GM11168 (cell line): ENCODE results near the gene MICAL3.

Source experiments
- in situ Hi-C: fragments of 300-500 bp; cut with MboI; formaldehyde crosslinking; loops from one replicate; pipeline ENCODE4 v1.12.0; 2022; ENCODE audit warnings: low sequenced_read_pairs; ENCODE audit not compliant: unreplicated experiment

The MICAL3 gene

GRCh38 chr22:17836992-17837742 is 187.2 kb downstream of the MICAL3 start:
- in situ Hi-C loops, result no loop called here

DNA sequence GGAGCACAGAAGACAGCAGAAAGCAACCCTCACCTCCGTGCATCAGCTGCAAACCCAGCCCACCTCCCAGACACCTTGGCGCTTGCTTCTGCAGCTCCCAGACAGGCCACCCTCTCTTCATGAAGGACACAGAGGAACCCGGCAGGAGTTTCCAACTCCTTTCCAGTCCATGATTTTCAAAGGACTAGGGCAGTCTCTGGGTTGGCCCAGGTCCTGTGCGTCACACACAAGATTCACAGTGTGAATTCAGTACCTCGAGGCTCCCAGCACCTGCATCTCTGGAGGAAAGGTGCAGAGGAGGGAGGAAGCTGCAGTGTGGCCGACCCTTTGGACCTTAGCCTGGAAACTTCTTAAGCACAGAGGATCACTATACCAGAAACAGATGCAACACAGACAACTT is 189.1 kb downstream of the MICAL3 start:
- in situ Hi-C loops, result no loop called here

DNA sequence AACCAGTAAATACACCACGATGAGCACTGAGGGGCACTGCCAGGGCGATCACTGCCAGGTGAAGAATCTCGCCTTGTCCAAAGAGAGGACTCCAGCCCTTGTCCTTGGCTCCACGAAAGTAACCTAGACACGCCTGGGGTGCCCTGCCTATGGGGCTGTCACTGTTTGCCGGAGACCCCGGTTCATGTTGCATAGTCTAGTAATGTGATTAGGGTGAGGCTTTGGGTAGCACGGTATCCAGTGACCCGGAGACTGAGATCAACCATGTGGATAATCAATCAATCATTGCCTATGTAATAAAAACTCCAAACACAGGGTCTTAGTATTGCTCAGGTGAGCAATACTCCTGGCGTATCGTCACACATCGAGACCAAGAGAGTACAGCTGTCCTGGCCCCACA is 190.9 kb downstream of the MICAL3 start:
- in situ Hi-C loops, result loop anchor here (5.0 kb wide), 1 partner anchor 234 kb away; no protein-coding TSS in a partner anchor

DNA sequence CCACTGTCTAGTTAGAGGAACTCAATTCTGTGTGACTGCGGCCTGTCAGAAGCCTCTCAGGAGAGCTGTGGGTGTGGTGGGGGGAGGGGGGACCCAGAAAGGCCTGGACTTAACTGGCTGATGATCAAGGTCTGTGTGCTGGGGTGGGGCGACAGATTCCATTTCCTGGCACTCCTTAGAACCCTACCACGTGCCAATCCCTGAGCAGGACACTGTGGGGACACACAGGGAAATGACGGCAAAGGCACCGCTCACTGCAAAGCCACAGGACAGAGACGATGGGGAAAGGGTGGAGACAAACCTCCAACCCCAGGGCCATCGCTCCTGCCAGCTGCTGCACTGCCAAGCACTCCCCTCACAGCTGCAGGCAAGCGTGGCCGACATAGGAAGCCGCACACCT is 191.7 kb downstream of the MICAL3 start:
- in situ Hi-C loops, result loop anchor here (5.0 kb wide), 1 partner anchor 235 kb away; no protein-coding TSS in a partner anchor

GRCh38 chr22:17831501-17832251 is 192.7 kb downstream of the MICAL3 start:
- in situ Hi-C loops, result loop anchor here (5.0 kb wide), 1 partner anchor 236 kb away; no protein-coding TSS in a partner anchor

- in situ Hi-C loops, result loop anchor here (5.0 kb wide), 1 partner anchor 237 kb away; no protein-coding TSS in a partner anchor
Measured at GRCh38 chr22:17830043-17830961, 194.1 kb downstream of the MICAL3 start.

DNA sequence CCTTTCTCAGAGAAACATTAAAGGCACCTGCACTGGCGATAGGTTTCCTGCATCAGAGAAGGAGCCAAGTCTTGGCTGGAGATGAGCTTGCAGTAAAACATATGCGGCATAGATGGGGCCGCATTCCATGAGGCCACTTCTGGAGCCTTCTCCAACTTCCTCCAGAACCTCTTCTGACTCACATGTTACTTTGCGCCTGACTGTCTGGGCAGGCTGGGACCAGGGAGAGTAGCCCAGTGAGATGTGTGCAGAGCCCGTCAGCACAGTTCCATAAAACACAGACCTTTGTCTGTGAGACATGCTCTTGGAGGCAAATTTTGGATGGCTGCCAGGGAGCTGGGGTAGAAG is 194.7 kb downstream of the MICAL3 start:
- in situ Hi-C loops, result loop anchor here (5.0 kb wide), 1 partner anchor 238 kb away; no protein-coding TSS in a partner anchor

DNA sequence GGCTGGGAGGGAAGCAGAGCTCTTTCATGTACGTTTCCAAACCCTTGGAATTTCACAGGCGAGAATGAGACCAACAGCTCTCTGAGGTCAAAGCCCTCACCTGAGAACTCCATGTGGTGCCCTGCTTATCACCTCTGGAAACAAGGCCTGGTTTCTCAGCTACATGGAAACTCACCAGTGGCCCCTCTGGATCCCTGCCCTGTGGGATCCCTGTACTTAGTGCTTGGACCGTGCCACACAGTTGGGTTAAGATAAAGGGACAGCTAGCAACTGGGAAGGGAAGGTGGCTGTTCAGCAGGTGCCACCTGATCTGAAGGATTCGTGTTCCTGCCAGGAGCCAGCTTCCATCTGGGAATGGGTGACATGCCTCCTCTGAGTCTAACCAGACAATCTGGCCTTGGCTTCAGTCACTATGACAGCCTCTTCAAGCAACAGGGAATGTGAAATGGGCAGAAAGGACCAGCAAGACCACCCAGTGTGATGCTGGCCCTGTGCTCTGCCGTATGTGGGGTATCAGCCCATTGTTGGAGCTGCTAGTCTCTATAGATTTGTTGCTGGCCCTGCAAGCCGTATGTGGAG is 195.8 kb downstream of the MICAL3 start:
- in situ Hi-C loops, result no loop called here

DNA sequence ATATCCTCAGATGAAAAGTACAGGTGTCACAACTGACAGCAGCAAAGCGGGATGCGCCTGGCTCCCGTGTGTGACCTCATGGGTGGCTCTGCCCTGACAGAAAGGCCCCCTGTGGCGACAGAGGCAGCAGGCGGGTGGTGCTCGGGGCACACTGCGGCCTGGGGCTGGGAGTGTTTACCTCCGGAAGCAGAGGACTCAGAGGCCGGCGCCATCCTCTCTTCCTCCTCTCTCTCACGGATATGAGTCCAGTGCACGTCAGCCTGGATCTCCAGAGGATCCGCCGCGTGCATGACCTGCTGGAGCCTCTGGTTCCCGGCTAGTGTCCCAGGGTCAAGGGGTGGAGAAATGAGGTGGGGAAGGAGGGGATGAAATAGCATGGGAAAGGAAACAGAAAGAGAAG is 196.9 kb downstream of the MICAL3 start:
- in situ Hi-C loops, result no loop called here

DNA sequence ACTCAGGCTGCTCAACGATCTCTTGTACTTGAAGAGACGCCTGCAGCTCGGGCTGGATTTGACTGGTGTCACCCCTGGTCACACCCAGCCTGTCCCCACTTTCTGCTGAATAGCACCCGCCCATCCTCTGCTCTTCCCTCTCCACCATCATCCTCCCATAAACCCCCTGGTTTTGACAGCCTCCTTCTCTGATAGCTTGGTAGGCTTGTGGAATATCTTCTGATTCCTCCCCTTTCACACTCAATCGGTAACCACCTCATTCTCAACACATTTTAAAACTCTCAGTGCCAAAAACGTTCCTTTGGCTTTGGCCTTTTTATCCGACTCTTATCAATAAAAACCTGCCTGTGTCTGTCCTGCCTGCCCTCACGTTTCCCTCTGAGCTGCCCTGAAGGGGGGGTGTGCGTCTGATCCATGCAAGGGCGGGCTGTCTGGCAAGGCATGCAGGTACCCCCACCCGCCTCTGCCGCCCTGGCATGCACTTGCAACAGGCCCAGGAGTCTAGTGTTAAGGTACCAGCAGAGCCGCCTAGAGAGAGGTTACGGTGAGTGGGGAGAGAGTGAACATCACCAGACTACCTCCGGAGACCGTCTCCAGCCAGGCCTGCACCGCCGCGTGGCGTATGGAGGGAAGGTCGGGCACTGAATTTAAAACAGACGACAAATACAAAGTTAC is 198.3 kb downstream of the MICAL3 start:
- in situ Hi-C loops, result no loop called here

- in situ Hi-C loops, result no loop called here
Measured at GRCh38 chr22:17824457-17824856, 199.9 kb downstream of the MICAL3 start.

DNA sequence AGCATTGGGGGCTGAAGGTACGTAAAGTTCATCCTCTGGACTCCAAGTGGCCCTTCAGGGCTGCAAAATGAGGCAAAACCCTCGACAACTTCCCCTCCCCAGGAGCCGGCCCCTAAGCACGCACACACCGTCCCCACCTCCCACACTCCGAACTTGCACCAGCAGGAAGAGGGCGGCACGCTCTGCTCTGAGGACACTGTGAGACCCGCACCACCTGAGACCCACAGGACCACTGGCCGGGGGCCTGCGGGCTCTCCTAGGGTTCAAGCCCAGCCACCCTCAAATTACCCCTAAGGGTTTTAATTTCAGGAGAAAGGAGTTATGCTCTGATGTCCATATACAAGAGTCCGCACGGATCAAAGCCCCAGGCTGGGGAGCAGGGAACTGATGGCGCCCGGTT is 200.4 kb downstream of the MICAL3 start:
- in situ Hi-C loops, result no loop called here

DNA sequence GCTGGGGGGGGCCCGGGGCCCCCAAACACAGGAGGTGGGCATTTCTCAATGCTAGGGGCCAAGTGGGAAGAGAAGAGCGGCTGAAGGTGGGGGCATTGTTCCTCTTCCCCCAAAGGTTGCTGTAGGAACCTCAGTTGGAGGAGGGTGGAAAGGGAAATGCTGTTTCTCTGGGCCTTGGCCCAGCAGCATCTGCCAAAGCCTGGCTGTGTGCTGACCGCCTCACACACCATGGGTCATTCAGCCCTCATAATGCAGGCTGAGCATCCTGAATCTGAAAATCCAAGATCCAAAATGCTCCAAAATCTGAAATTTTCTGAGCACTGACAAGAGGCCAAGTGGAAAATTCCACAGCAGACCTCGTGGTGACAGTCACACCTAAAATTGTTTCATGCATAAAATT is 201.1 kb downstream of the MICAL3 start:
- in situ Hi-C loops, result no loop called here

- in situ Hi-C loops, result no loop called here
Measured at GRCh38 chr22:17822087-17822486, 202.3 kb downstream of the MICAL3 start.

- in situ Hi-C loops, result no loop called here
Measured at GRCh38 chr22:17820879-17821439, 203.4 kb downstream of the MICAL3 start.

DNA sequence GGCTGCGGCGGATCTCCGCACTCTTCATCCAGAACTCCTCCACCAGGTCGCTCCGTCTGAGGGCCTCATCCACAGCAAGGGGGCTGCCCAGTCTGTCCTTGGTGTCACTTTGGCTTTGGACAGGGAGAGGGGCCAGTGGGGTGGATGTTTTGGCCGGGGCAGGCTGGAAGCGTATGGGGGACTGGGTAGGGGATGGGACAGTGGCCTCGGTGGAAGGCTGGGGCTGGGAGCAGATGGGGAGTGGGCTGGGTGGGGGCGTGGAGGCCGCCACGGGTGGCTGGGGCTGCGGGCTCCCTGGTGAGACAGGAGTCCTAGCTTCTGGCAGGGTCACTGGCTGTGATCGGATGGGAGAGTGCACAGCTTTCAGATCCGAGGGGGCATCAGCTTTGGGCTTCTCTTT is 205.7 kb downstream of the MICAL3 start:
- in situ Hi-C loops, result no loop called here

DNA sequence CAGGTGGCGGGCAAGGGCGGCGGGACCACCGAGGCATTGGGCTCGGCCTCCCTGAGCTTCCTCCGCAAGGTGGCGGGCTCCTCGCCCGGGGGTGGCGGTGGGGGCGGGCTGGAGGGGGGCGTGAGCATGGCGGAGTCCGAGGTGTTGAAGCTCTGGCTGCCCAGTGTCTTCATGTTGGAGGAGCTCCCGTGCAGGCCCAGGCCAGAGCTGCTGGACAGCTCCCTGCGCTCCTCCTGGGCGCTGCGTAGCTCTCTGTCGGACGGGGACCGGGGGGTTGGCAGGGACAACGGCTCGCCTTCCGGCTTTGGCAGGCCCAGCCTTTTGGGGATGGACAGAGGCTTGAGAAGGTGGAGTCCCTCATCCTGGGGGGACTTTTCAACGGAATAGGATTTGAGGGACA is 206.2 kb downstream of the MICAL3 start:
- in situ Hi-C loops, result no loop called here

DNA sequence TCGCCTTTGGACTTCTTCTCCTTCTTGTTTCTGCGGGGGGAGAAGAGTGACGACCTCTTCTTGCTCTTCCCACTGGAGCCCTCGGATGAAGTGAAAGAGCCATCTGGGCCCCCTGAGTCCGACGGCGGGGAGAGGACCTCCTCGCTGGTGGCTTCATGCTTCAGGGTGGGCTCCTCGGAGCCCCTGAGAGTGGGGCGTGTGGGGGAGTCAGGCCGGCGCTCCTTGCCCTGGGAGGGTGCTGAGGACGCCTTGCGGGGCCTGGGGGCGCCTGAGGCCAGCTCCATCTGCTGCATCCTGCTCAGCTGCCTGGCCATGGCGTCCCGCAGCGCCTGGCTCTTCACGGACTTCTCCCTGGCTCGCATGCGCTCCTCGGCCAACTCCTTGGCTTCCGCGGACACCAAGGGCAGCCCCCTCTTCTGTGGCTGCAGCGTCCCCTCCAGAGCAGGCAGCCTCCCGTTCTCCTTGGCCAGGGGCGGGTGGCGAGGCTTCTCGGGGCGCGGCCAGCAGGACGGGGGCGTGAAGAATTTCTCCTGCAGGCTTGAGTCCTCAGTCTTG is 206.8 kb downstream of the MICAL3 start:
- in situ Hi-C loops, result no loop called here

DNA sequence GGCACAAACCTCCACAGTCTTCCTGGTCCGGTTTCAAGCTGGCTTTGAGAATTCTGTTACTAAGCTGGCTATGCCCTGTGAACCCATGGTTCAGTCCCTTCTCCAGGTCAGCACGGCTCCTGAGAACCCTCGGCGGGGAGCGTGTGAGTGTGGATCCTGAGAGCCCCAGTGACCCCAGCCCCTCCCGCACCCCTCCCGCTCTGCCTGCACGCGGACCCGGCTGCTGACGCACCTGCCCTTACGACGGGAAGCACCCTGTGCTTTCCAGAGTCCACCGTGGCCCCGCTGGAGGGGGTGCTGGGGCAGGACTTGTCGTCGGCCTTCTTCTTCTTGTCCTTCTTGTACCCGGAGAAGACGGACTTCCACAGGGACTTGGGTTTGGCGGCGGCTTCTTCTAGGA is 207.3 kb downstream of the MICAL3 start:
- in situ Hi-C loops, result no loop called here
